GM21825 (cell line): ENCODE data around the gene HSFX3.
"Not testable (repeated sequence)": the region's sequence is repeated elsewhere in the genome, so short reads cannot be mapped to it uniquely, and the experiment has no call there.

Experiments
- ATAC-seq: cut with Tn5 transposase; IDR thresholded peaks from one replicate; pipeline ENCODE4 v1.9.1; 2021; ENCODE audit warnings: mild to moderate bottlenecking, moderate library complexity; ENCODE audit not compliant: unreplicated experiment

HSFX3 gene

GRCh38 chrX:149545545-149546543, 3.9 kb downstream of the HSFX3 start:
- ATAC-seq: not testable (repeated sequence)

- ATAC-seq: no peak
Measured at GRCh38 chrX:149541521-149542047, 8.1 kb downstream of the HSFX3 start.

- ATAC-seq: peak; percentile 62
Measured at GRCh38 chrX:149540621-149541520, 8.9 kb downstream of the HSFX3 start, which contains the start of gene EOLA1. Gene EOLA1 (plus strand): TSS chrX:149541012. CDS start chrX:149545631, 4,619 bp downstream.

GRCh38 chrX:149540131-149540620, 9.5 kb downstream of the HSFX3 start:
- ATAC-seq: peak; percentile 30

- ATAC-seq: peak; percentile 42
Measured at GRCh38 chrX:149539283-149540130, 10.2 kb downstream of the HSFX3 start.

- not testable (repeated sequence) for ATAC-seq
Measured at GRCh38 chrX:149537474-149537873, 12.2 kb downstream of the HSFX3 start.

- not testable (repeated sequence) for ATAC-seq
Measured at GRCh38 chrX:149534926-149535602, 14.7 kb downstream of the HSFX3 start.

GRCh38 chrX:149533999-149534398, 15.7 kb downstream of the HSFX3 start:
- not testable (repeated sequence) for ATAC-seq

- ATAC-seq: not testable (repeated sequence)
Measured at GRCh38 chrX:149532868-149533267, 16.9 kb downstream of the HSFX3 start.

- peak; percentile 53 for ATAC-seq
Measured at GRCh38 chrX:149531599-149531998, 18.1 kb downstream of the HSFX3 start.

- no peak for ATAC-seq
Measured at GRCh38 chrX:149528381-149528780, 21.3 kb downstream of the HSFX3 start.

- ATAC-seq: no peak
Measured at GRCh38 chrX:149527705-149528104, 22.0 kb downstream of the HSFX3 start.

GRCh38 chrX:149526318-149527033, 23.2 kb downstream of the HSFX3 start:
- not testable (repeated sequence) for ATAC-seq

- peak; percentile 48 for ATAC-seq
Measured at GRCh38 chrX:149525903-149526302, 23.8 kb downstream of the HSFX3 start.

GRCh38 chrX:149525389-149525788, 24.3 kb downstream of the HSFX3 start:
- peak; percentile 90 for ATAC-seq

GRCh38 chrX:149522916-149523315, 26.8 kb downstream of the HSFX3 start:
- ATAC-seq: no peak

GRCh38 chrX:149521438-149521837, 28.3 kb downstream of the HSFX3 start:
- ATAC-seq: no peak

- ATAC-seq: not testable (repeated sequence)
Measured at GRCh38 chrX:149520636-149521277, 29.0 kb downstream of the HSFX3 start.
